Uterus (tissue), 4 donors: Measurements from ENCODE around the gene FSD1. TPM values are rescaled to one million over a fixed set of nuclear protein-coding genes. Genes with fewer than 3 reads are reported as not detected.
A peak's percentile ranks its signal among the peaks of the same experiment; 100 is the strongest.

Experiments
- DNase-seq, 2 donors: peaks; one replicate each; pipeline ENCODE4 v3.0.0-alpha.2; 2019 to 2020
- H3K27ac ChIP-seq, 2 donors: fragments of 200-600 bp; sonication (generic); 1 replicate in 1 of 2; 2 replicates in 1 of 2; pipeline ENCODE4 v1.5.1; 2016 to 2018
- H3K27me3 ChIP-seq, 2 donors: fragments of 200-600 bp; sonication (generic); one replicate each; pipeline ENCODE4 v1.5.1; 2018 to 2019; ENCODE audit warnings: control low read depth in 1 of 2
- H3K36me3 ChIP-seq, 2 donors: fragments of 200-600 bp; sonication (generic); one replicate each; pipeline ENCODE4 v1.5.1; 2019; ENCODE audit warnings: control low read depth in 1 of 2
- H3K4me1 ChIP-seq, 2 donors: fragments of 200-600 bp; sonication (generic); one replicate each; pipeline ENCODE4 v1.5.1; 2018 to 2019; ENCODE audit warnings: control low read depth in 1 of 2
- H3K4me3 ChIP-seq, 2 donors: fragments of 200-600 bp; sonication (generic); 1 replicate in 1 of 2; 2 replicates in 1 of 2; pipeline ENCODE4 v1.5.1; 2018 to 2019; ENCODE audit warnings: mild to moderate bottlenecking in 1 of 2
- H3K9me3 ChIP-seq, 2 donors: fragments of 200-600 bp; sonication (generic); one replicate each; pipeline ENCODE4 v1.5.1; 2019; ENCODE audit warnings: control low read depth in 1 of 2
- CTCF ChIP-seq, 4 experiments: fragments of 200-600 bp in 2 of 4; fragments of 450-650 bp in 2 of 4; sonication (generic) in 2 of 4; IDR thresholded peaks; one replicate each; pipeline ENCODE4 v1.5.1; 2016 to 2019; ENCODE audit warnings: antibody characterized with exemption in 4 of 4, mild to moderate bottlenecking in 2 of 4, moderate library complexity in 1 of 4
- POLR2A ChIP-seq, 2 donors: fragments of 450-650 bp; IDR thresholded peaks; one replicate each; pipeline ENCODE4 v1.6.1; 2016; ENCODE audit warnings: antibody characterized with exemption in 2 of 2, mild to moderate bottlenecking in 1 of 2, moderate library complexity in 1 of 2
- intact Hi-C: fragments of 100-400 bp; cut with DNase I; formaldehyde crosslinking; loops from one replicate; pipeline ENCODE4 v1.15.1; 2023; ENCODE audit warnings: low total_unique reads
- total RNA-seq, 4 donors: library from RNA; depleted of rRNA in 3 of 4; stranded (reverse); fragments of >200 nt in 3 of 4; gene quantifications; one replicate each; pipeline versions ENCODE4 v1.1.0 to v1.2.4, GENCODE V29; 2014 to 2023
- donor health status: DM: yes; HTN: yes; CAD: no.

FSD1 gene
- total RNA-seq, 4 donors from 2014 or later = 3.1 TPM; not detected in 3

GRCh38 chr19:4278419-4279266 lies 25.8 kb upstream of the FSD1 start, which contains the start of gene SHD:
Gene SHD, plus strand, starts transcription at chr19:4279266. Its CDS starts 798 bp downstream, at chr19:4280064.
- no peak for DNase-seq
- peaks cover 0 to 12% of the 10 kb centered on the region in 2 donors for H3K4me1 ChIP-seq
- peaks cover 14 to 32% of the 10 kb centered on the region in 2 donors for H3K27me3 ChIP-seq
- peak within 1 kb of the TSS in 1 of 2 donors; percentile 16 for H3K4me3 ChIP-seq
- no peaks in the 10 kb centered on the region for H3K9me3 ChIP-seq
- TF ChIP-seq POLR2A (IDR thresholded peaks at IDR 0.05) (no peak), CTCF (IDR thresholded peaks at IDR 0.05) (no peak)
- no peak within 1 kb of the TSS for H3K27ac ChIP-seq
- no peaks in the 10 kb centered on the region for H3K36me3 ChIP-seq
- intact Hi-C loops = no loop called here

- TF ChIP-seq POLR2A (IDR thresholded peaks at IDR 0.05) (no peak), CTCF (IDR thresholded peaks at IDR 0.05) (no peak)
- H3K27ac ChIP-seq = no peak overlapping the region
- no peak for DNase-seq
- peak overlapping the region in 1 of 2 donors; percentile 16 for H3K4me3 ChIP-seq
- H3K9me3 ChIP-seq = no peaks in the 10 kb centered on the region
- peaks cover 14 to 32% of the 10 kb centered on the region in 2 donors for H3K27me3 ChIP-seq
- peaks cover 0 to 12% of the 10 kb centered on the region in 2 donors for H3K4me1 ChIP-seq
- no peaks in the 10 kb centered on the region for H3K36me3 ChIP-seq
- intact Hi-C loops = no loop called here
These were observed 25.2 kb upstream of the FSD1 start for GRCh38 chr19:4279267-4279529.

- Histone ChIP-seq H3K9me3 (no peaks in the 10 kb centered on the region), H3K36me3 (no peaks in the 10 kb centered on the region), H3K27ac (no peak overlapping the region), H3K4me1 (peaks cover 0 to 12% of the 10 kb centered on the region in 2 donors), H3K4me3 (peak overlapping the region in 1 of 2 donors; percentile 16), H3K27me3 (peaks cover 14 to 33% of the 10 kb centered on the region in 2 donors)
- DNase-seq = no peak
- intact Hi-C loops = no loop called here
- TF ChIP-seq CTCF (IDR thresholded peaks at IDR 0.05) (no peak), POLR2A (IDR thresholded peaks at IDR 0.05) (no peak)
These were observed 24.6 kb upstream of the FSD1 start for GRCh38 chr19:4279530-4280422.

- Histone ChIP-seq H3K4me3 (no peak overlapping the region), H3K27ac (no peak overlapping the region), H3K4me1 (peaks cover 0 to 5% of the 10 kb centered on the region in 2 donors), H3K9me3 (no peaks in the 10 kb centered on the region), H3K27me3 (peaks cover 9 to 30% of the 10 kb centered on the region in 2 donors), H3K36me3 (no peaks in the 10 kb centered on the region)
- intact Hi-C loops = no loop called here
- TF ChIP-seq CTCF (IDR thresholded peaks at IDR 0.05) (no peak), POLR2A (IDR thresholded peaks at IDR 0.05) (no peak)
- DNase-seq = no peak
These were observed 20.0 kb upstream of the FSD1 start for GRCh38 chr19:4284176-4284958.
